ENCODE measurements around the gene THYN1. TPM values are rescaled to one million over a fixed set of nuclear protein-coding genes. Genes with fewer than 3 reads are reported as not detected.
"Not testable (repeated sequence)": the region's sequence is repeated elsewhere in the genome, so short reads cannot be mapped to it uniquely, and the experiment has no call there.

THYN1 gene
- total RNA-seq, 1 donor from 2014 or later, result 41.5 TPM

GRCh38 chr11:134275188-134275533, 22.0 kb upstream of the THYN1 start:
- no peak for DNase-seq

DNA sequence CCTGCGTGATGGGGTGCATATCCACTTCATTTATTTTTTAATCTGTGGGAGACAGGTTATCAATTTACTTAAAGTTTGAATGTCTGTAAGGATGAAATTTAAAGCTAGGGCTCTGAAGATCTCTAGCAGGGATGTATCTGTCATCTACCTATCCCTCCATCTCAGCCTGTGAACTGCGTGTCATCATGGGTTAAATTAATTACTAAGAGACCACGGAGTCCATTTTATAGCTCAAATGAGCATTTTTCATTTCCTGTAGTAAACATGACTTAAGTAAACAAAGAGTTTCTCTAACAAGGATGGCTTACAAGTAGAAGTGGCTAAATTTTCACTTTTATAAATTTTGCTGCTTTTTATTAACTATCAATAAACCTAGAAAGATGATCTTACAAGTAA, 20.2 kb upstream of the THYN1 start:
- no peak for DNase-seq

DNA sequence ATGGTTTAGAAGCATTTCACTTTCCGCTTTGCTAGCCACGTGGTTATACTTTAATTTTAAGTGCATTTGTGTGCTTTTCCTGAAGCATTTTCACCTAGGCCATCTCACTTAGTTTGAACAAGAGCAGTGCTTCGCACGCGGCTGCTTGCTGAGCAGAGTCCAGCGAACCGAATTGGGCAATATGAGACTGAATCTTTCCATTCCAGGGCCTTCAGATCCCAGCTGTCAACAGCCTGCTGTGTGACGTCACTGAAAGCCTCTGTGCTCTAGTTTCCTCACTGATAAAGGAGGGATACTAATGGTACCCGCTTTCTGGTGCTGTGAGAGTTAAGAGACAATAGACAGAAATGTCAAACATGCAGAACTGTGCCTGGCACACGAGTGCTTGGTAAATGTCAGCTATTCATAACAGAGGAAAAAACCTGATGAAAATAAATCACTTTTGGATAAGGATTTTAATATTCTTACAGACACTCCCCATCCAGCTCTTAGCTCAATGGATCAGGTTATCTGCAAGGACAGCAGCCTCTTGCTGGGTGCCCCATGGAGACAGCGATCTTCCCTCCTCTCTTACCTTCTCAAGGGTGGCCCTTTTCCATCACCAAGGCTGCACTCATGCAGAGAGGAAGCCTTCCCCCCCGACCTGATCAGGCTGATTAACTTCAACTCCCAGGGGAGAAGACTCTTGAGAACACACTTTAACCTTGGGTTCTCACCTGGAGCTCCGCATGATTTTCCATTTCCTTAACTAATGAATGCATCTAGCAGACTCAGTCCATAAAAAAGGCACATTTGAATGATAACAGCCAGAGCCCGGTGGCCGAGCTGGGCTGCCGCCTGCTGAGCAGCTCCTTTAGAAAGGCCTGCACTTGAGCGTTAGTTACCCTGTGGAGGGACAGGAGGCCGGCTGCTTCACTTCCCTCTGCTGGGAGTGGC, 19.5 kb upstream of the THYN1 start:
- no peak for DNase-seq

GRCh38 chr11:134271978-134272377, 18.8 kb upstream of the THYN1 start:
- DNase-seq, result no peak

GRCh38 chr11:134270250-134270714, 17.1 kb upstream of the THYN1 start:
- no peak for DNase-seq

DNA sequence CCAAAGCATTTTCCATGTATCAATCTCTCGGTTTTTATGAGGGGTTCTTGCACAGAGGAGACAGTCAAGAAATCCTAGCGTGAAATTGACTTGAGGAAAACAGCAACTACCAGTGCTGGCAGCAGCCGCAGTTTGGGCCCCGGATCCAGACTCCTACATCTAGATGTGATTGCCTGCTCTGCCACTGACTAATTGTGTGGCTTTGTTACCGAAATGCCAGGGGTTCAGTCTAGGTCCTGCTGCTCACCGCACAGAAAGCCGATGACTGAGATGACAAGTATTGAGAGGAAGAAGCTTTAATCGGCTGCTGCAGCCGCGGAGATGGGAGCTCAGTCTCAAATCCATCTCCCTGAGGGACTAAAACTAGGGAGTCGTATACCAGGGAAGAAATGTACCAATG, 14.8 kb upstream of the THYN1 start:
- DNase-seq, result no peak

- no peak for DNase-seq
Measured at GRCh38 chr11:134267461-134267860, 14.3 kb upstream of the THYN1 start.

DNA sequence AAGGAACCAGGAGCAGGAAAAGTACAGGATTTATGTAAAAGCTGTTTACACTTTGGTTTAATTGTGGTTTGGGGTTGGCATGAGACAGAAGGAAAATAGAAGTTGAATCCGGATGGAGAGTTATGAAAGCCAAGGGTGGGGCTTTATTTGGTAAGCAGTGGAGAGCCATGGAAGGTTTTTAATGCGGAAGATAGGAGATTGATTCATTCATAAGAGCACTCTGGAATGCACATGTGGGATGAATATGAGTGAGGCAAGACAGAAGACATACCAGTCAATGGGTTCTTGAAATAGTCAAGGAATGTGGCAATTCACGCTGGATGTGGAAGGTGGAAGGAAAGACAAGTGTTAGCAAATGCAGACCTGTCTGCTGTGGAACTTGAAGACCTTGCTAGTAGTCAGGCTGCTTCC, 13.7 kb upstream of the THYN1 start:
- DNase-seq, result no peak

- no peak for DNase-seq
Measured at GRCh38 chr11:134266440-134266839, 13.3 kb upstream of the THYN1 start.

DNA sequence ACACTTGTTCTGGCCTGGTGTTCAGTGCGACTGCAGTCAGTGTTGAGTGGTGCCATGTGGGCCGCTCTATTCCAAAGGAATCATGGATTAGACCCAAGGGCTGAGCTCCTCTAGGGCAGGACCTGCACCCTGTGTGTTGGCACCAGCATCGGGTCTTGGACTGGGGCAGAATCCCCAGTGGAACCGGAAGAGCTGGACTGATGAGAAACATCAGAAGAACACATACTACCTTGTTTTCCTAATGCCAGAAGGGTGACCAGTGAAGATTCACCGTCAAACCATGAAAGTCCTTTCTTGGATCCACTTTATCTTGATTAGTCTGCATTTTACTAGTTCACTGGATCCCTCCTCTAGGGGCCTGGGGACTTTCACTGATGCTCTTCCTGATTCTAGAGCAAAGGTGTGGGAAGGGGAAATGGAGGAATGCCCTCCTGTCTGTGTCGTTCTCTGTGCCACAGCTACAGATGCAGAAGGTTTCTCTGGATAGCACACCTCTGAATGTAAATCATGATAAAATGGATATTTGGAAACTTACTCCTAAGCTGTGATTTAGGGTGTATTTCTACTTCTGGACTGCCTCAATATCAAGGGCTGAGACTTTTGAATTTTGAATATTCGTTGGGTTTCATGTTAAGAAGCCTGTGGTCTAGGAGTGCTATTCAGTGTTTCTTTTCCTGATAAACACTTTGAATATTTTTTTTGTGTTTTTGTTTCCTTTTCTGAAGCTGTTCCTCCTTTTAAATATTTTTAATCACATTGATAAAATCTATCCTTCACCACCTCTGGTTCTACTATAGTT, 12.0 kb upstream of the THYN1 start:
- no peak for DNase-seq

- DNase-seq, result no peak
Measured at GRCh38 chr11:134261626-134262488, 8.7 kb upstream of the THYN1 start.

DNA sequence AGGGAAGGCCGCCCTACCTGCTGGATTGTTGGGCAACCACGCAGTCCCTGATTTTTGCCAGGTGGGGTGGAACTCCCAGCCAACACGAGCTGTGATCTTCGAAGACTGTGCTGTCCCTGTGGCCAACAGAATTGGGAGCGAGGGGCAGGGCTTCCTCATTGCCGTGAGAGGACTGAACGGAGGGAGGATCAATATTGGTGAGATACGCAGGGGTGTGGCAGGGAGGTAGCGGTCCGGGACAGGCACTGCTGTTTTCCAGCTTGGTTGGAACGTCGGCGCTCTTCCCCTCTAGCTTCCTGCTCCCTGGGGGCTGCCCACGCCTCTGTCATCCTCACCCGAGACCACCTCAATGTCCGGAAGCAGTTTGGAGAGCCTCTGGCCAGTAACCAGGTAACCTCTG, 7.8 kb upstream of the THYN1 start:
- no peak for DNase-seq

DNA sequence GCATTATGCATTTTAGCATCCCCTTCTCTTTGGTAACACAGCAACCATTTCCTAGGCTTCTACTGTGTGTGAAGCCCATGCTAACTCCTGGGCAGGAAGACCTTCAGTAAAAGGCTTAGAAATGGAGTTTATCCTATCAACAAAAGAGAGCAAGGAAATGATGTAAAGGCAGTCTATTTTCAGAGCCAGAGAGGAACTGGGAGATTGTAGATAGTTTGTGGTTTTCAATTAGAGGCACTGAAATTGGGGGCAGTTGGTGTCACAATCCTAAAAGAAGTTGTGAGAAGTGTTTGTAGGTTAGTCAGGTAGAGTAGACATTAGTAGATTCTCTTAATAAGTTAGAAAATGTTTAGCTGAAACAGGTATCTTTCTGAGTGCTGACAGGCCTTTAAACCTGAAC, 7.4 kb upstream of the THYN1 start:
- DNase-seq, result no peak

DNA sequence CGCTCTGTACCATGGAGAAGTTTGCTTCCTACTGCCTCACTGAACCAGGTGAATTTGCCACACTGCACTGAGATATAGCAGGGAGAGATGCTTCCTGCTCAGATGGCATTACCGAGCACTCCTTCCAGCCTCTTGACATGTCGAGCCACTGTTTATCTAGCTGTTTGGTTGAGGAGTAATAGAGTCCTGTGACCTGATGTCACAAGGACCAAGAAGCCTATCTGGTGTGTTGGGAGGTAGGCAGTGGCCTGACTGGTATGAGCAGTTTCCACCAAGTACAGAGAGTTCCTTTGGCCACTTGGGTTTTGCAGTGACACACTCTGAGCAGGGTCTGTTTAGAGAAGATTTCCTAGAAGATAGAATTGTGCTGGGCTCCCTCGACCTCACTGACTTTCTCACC, 5.4 kb upstream of the THYN1 start:
- no peak for DNase-seq

GRCh38 chr11:134257101-134257500, 3.9 kb upstream of the THYN1 start:
- no peak for DNase-seq

- not testable (repeated sequence) for DNase-seq
Measured at GRCh38 chr11:134255184-134255561, 2.0 kb upstream of the THYN1 start.

GRCh38 chr11:134254433-134255183, 1.5 kb upstream of the THYN1 start:
- no peak for DNase-seq

DNA sequence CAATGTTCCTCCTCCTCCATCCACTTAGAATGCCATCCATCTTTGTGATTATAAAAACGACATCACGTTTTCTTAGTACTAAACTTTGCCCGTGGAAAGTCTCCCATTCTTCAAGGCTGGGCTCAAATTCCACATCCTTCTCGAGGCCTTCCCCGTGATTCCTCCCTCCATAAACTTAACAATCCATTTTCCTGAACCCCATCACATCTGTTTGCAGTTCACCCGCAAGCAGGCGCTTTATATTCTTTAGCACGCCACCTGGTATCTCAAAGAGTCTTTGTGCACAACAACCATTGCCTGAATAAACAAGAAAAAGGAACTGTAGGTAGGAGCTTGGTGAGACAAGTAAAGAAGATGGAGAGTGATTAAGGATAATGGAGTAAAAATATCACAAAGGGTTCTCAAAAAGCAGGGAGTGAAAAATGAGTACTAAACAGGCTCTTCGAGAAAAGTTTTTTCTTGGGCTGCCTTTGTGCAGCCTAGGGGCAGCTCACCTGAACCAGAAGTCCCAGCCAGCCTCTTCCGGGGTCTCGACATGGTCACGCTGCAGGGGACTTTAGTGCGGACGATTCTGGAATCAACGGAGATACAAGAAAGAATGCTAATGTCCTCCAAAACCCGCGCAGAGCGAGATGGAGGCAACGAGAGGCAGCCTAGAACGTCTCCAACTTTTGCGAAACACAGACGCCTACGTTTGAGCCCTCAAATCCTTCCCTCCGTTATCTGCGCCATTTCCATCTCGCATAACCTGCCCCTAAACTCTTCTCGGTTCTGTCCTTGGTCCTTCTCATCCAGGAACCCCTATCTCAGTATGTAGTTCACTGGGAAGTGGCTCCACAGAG, 585 bp downstream of the THYN1 start:
- no peak for DNase-seq

- DNase-seq, result no peak
Measured at GRCh38 chr11:134250675-134251074, 2.5 kb downstream of the THYN1 start.

GRCh38 chr11:134250246-134250645, 2.9 kb downstream of the THYN1 start:
- no peak for DNase-seq

Data from occipital lobe (tissue), 2 donors.